Gastroesophageal sphincter (tissue), 4 donors: ENCODE results near the gene WDR27. TPM values are rescaled to one million over a fixed set of nuclear protein-coding genes. Genes with fewer than 3 reads are reported as not detected.

Experiments
- ATAC-seq: fragments of 150-250 bp; one replicate; pipeline ENCODE4 v1.9.1; 2016; ENCODE audit warnings: mild to moderate bottlenecking, moderate library complexity
- H3K27ac ChIP-seq, 4 donors: fragments of 200-600 bp; sonication (generic) in 3 of 4; 1 replicate in 3 of 4; 2 replicates in 1 of 4; pipeline ENCODE4 v1.5.1; 2016 to 2019
- H3K27me3 ChIP-seq: fragments of 200-600 bp; sonication (generic); one replicate; pipeline ENCODE4 v1.5.1; 2019
- H3K36me3 ChIP-seq, 2 donors: fragments of 200-600 bp; sonication (generic); one replicate each; pipeline ENCODE4 v1.5.1; 2019; ENCODE audit warnings: control low read depth in 1 of 2
- H3K4me1 ChIP-seq, 3 donors: fragments of 200-600 bp; sonication (generic); 1 replicate in 2 of 3; 2 replicates in 1 of 3; pipeline ENCODE4 v1.5.1; 2016 to 2019; ENCODE audit warnings: control low read depth in 2 of 3
- H3K4me3 ChIP-seq, 2 donors: fragments of 200-600 bp; sonication (generic); one replicate each; pipeline ENCODE4 v1.5.1; 2019; ENCODE audit warnings: mild to moderate bottlenecking in 1 of 2, moderate library complexity in 1 of 2
- H3K9me3 ChIP-seq, 3 donors: fragments of 200-600 bp; sonication (generic); one replicate each; pipeline ENCODE4 v1.5.1; 2017 to 2019; ENCODE audit warnings: control low read depth in 2 of 3
- EP300 ChIP-seq: sonication (generic); formaldehyde crosslinking; IDR thresholded peaks from one replicate; pipeline ENCODE4 v1.6.1; 2017; ENCODE audit warnings: antibody characterized with exemption, mild to moderate bottlenecking
- POLR2A ChIP-seq, 2 donors: fragments of 450-650 bp; IDR thresholded peaks; one replicate each; pipeline ENCODE4 v1.6.1; 2017; ENCODE audit warnings: antibody characterized with exemption in 2 of 2, mild to moderate bottlenecking in 2 of 2, moderate library complexity in 1 of 2
- POLR2AphosphoS5 ChIP-seq: sonication (generic); formaldehyde crosslinking; IDR thresholded peaks from one replicate; pipeline ENCODE4 v1.6.1; 2017; ENCODE audit warnings: antibody characterized with exemption
- WGBS, 2 donors: methylation state at CpG; one replicate each; pipeline ENCODE4 v1.1.5; 2018; ENCODE audit warnings: low coverage in 1 of 2; 5-methylcytosine and 5-hydroxymethylcytosine counted together
- total RNA-seq, 4 donors: library from RNA; depleted of rRNA; stranded (reverse); fragments of >200 nt; gene quantifications; one replicate each; pipeline ENCODE4 v1.1.0, GENCODE V29; 2016
- TF ChIP-seq, protein P1 (sequence below), 4 experiments: fragments of 200-600 bp in 2 of 4; fragments of 450-650 bp in 2 of 4; sonication (generic) in 1 of 4; IDR thresholded peaks; one replicate each; pipeline ENCODE4 v1.5.1; 2017 to 2019; ENCODE audit warnings: antibody characterized with exemption in 4 of 4, mild to moderate bottlenecking in 2 of 4, moderate library complexity in 2 of 4

WDR27 gene
- total RNA-seq, 4 donors from 2014 or later, result 10.0 to 35.0 (median 20.7) TPM

DNA sequence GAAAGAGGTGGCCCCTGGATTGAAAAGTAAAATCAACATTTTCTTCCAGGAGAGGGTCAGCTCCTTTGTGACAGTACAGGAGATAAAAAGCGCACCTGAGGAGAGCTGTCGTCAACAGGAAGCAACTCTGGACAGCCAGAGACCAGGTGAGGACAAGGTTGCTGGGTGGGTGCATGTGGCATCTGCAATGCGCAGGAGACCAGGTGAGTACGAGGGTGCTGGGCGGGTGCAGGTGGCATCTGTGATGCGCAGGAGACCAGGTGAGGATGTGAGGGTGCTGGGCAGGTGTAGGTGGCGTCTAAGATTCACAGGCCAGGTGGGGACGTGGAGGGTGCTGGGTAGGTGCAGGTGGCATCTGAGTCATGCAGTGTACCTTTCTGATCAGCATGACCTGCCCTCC lies 38.4 kb downstream of the WDR27 start:
- WGBS, 2 donors, result 86 to 100% methylated on average over 2 to 7 of the region's 8 CpGs
- no peak overlapping the region for H3K4me3 ChIP-seq
- H3K27me3 ChIP-seq, result no peaks in the 10 kb centered on the region
- H3K36me3 ChIP-seq, result peaks cover 0 to 94% of the 10 kb centered on the region in 2 donors
- no peaks in the 10 kb centered on the region for H3K9me3 ChIP-seq
- no peaks in the 10 kb centered on the region for H3K4me1 ChIP-seq
- H3K27ac ChIP-seq, result no peak overlapping the region
- ATAC-seq, result no peak
- TF ChIP-seq POLR2AphosphoS5, result no peak
- TF ChIP-seq, protein P1, sequence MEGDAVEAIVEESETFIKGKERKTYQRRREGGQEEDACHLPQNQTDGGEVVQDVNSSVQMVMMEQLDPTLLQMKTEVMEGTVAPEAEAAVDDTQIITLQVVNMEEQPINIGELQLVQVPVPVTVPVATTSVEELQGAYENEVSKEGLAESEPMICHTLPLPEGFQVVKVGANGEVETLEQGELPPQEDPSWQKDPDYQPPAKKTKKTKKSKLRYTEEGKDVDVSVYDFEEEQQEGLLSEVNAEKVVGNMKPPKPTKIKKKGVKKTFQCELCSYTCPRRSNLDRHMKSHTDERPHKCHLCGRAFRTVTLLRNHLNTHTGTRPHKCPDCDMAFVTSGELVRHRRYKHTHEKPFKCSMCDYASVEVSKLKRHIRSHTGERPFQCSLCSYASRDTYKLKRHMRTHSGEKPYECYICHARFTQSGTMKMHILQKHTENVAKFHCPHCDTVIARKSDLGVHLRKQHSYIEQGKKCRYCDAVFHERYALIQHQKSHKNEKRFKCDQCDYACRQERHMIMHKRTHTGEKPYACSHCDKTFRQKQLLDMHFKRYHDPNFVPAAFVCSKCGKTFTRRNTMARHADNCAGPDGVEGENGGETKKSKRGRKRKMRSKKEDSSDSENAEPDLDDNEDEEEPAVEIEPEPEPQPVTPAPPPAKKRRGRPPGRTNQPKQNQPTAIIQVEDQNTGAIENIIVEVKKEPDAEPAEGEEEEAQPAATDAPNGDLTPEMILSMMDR (IDR thresholded peaks at IDR 0.05), result no peak
- TF ChIP-seq POLR2A (IDR thresholded peaks at IDR 0.05), result no peak
- TF ChIP-seq EP300, result no peak

DNA sequence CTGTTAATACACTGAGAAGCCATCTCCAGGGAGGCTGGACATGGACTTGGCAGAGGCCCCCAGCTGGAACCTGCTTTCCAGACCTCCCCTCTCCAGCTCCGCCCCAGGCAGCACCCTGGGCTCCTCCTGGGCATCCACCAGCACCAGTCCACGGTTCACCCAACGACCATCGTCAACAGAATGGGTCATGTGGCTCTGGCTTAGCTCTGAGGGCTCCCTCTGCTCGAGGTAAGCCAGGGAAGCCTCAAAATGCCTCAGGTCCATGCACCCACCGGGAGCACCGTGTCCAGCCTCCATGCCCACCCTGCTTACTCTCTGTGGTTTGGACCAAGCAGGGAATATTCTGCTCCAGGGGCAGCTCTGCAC lies 40.5 kb downstream of the WDR27 start:
- no peaks in the 10 kb centered on the region for H3K4me1 ChIP-seq
- H3K4me3 ChIP-seq, result no peak overlapping the region
- H3K27me3 ChIP-seq, result no peaks in the 10 kb centered on the region
- peaks cover 0 to 94% of the 10 kb centered on the region in 2 donors for H3K36me3 ChIP-seq
- TF ChIP-seq, protein P1 (IDR thresholded peaks at IDR 0.05), result no peak
- TF ChIP-seq POLR2AphosphoS5, result no peak
- TF ChIP-seq POLR2A (IDR thresholded peaks at IDR 0.05), result no peak
- no peak for TF ChIP-seq EP300
- H3K27ac ChIP-seq, result no peak overlapping the region
- no peaks in the 10 kb centered on the region for H3K9me3 ChIP-seq
- ATAC-seq, result no peak
- 100% methylated on average over 1 of the region's 7 CpGs; no CpG with 5 or more reads in 1 of the 2 donors for WGBS, 2 donors

DNA sequence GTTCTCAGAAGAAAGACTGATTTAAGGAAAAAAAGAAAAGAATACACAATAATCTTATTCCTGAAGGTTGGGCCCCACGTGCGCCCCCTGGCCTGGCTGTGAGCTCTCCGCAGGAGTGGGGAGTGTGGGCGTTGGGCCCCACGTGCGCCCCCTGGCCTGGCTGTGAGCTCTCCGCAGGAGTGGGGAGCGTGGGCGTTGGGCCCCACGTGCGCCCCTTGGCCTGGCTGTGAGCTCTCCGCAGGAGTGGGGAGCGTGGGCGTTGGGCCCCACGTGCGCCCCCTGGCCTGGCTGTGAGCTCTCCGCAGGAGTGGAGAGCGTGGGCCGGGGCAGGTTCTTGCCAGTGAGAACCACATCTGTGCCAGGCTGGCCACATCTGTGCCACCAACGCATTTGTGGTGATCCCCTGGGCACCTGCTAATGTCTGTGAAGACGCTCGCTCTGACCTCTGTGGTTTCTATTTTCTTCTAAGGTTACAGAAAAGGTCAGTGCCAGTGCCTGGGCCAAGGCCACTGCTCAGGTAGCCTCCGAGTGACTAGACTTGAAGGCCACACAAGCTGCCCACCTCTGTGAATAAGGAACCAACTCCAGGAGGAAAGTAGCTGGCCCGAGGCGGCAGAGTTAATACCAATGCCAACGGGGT lies 41.0 kb downstream of the WDR27 start:
- Histone ChIP-seq H3K4me1 (peaks cover 0 to 1% (median 0%) of the 10 kb centered on the region in 3 donors), H3K36me3 (peaks cover 0 to 93% of the 10 kb centered on the region in 2 donors), H3K9me3 (no peaks in the 10 kb centered on the region), H3K4me3 (no peak overlapping the region), H3K27me3 (no peaks in the 10 kb centered on the region), H3K27ac (no peak overlapping the region)
- WGBS, 2 donors, result 50 to 87% methylated on average over 2 to 3 of the region's 26 CpGs
- TF ChIP-seq EP300, result no peak
- TF ChIP-seq, protein P1 (IDR thresholded peaks at IDR 0.05), result no peak
- TF ChIP-seq POLR2AphosphoS5, result no peak
- no peak for ATAC-seq

DNA sequence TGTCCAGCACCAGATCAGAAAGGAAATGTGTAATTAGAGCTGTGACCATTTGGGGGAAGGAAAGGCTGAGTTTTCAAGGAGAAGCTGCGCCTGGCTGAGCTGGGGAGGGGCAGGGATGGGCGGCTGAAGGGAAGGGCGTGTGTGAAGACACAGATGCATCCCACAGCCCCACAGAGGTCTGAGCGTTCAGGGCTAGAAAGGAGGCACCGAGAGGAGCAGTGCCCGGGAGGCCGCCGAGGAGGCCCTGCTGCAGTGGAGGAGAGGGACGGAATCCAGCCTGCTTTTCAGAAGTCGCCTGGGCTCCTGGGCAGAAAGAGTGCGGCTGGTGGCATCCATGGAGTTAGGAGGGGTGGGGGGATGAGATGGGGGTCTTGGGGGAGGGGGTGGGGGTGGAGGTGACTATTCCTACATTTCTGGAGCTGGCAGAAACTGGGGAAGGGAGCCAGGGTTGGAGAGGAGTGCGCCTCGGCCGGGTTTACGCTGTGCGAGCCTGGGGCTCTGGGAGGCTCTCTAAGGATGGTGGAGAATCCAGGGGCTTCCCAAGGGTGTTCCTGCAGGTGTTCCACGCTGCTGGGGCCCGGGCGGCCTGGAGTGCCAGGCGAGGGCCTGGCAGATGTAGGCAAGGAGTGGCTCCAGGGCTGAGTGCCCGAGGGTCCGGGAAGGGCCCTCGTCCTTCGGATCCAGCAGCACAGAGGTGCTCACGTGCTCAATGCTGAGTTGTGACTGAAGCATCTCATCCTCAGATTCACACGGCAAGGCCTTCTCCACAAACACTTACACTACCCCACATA lies 41.8 kb downstream of the WDR27 start:
- H3K9me3 ChIP-seq, result no peaks in the 10 kb centered on the region
- no peak for ATAC-seq
- 78 to 95% methylated on average over 7 to 13 of the region's 26 CpGs for WGBS, 2 donors
- H3K4me1 ChIP-seq, result peaks cover 0 to 10% (median 0%) of the 10 kb centered on the region in 3 donors
- H3K36me3 ChIP-seq, result peaks cover 0 to 89% of the 10 kb centered on the region in 2 donors
- H3K27me3 ChIP-seq, result no peaks in the 10 kb centered on the region
- no peak overlapping the region for H3K27ac ChIP-seq
- TF ChIP-seq EP300 (no peak), POLR2A (IDR thresholded peaks at IDR 0.05) (no peak), POLR2AphosphoS5 (no peak)
- TF ChIP-seq, protein P1 (IDR thresholded peaks at IDR 0.05), result no peak
- no peak overlapping the region for H3K4me3 ChIP-seq

DNA sequence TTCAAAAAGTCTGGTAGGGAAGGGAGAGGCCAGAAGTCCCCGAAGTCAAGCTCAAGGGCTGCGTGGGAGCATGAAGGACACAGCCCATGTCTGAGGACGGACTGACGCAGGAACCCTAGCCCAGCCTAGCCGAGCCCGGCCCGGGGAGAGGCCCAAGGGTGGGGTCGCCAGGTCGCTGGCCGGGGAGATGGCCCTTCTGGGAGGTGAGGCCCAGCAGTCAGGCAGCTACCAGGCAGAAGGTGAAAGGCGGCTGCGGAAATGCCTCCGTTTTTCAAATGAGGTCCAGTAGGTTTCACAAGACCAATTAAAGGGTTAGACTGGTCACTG lies 44.6 kb downstream of the WDR27 start:
- no peak overlapping the region for H3K27ac ChIP-seq
- TF ChIP-seq POLR2AphosphoS5 (no peak), POLR2A (IDR thresholded peaks at IDR 0.05) (no peak), EP300 (no peak)
- TF ChIP-seq, protein P1 (IDR thresholded peaks at IDR 0.05), result no peak
- H3K4me3 ChIP-seq, result no peak overlapping the region
- no peaks in the 10 kb centered on the region for H3K9me3 ChIP-seq
- no peaks in the 10 kb centered on the region for H3K27me3 ChIP-seq
- no peak for ATAC-seq
- H3K36me3 ChIP-seq, result peaks cover 0 to 73% of the 10 kb centered on the region in 2 donors
- 93 to 100% methylated on average over 2 to 7 of the region's 13 CpGs for WGBS, 2 donors
- H3K4me1 ChIP-seq, result peaks cover 0 to 16% (median 0%) of the 10 kb centered on the region in 3 donors
